Left kidney (tissue), 8 donors: Measurements from ENCODE around the gene KRCC1. TPM values are rescaled to one million over a fixed set of nuclear protein-coding genes. Genes with fewer than 3 reads are reported as not detected.

ENCODE experiments used
- DNase-seq: peaks from one replicate; pipeline ENCODE4 v3.0.0-alpha.2; 2013
- long read RNA-seq, 8 donors: transcript quantifications; one replicate each; lab custom pipeline, GENCODE V29; 2026
- polyA plus RNA-seq: library from polyadenylated mRNA; unstranded; fragments of 120-200 nt; gene quantifications from one replicate; pipeline ENCODE4 v1.2.1, GENCODE V29; 2013; ENCODE audit not compliant: insufficient read length

KRCC1 gene
- polyA plus RNA-seq, result 59.3 TPM
- long read RNA-seq, donor 1, transcript KRCC1-201 (4 exons, 1,753 nt), result major isoform, 24 of 24 reads
- long read RNA-seq, donor 1, partial matches to known transcripts, result 0 of 24 reads
- long read RNA-seq, donor 1, other reads (novel, unspliced or antisense), result 0 of 24 reads
- long read RNA-seq, donor 2, transcript KRCC1-201 (4 exons, 1,753 nt), result major isoform, 9 of 19 reads
- long read RNA-seq, donor 2, partial matches to known transcripts, result 10 of 19 reads
- long read RNA-seq, donor 2, other reads (novel, unspliced or antisense), result 0 of 19 reads
- long read RNA-seq, donor 3, transcript KRCC1-201 (4 exons, 1,753 nt), result major isoform, 8 of 8 reads
- long read RNA-seq, donor 3, partial matches to known transcripts, result 0 of 8 reads
- long read RNA-seq, donor 3, other reads (novel, unspliced or antisense), result 0 of 8 reads
- long read RNA-seq, donor 4, partial matches to known transcripts, result 0 of 2 reads
- long read RNA-seq, donor 4, other reads (novel, unspliced or antisense), result 0 of 2 reads
- long read RNA-seq, donor 5, transcript KRCC1-201 (4 exons, 1,753 nt), result major isoform, 32 of 37 reads
- long read RNA-seq, donor 5, partial matches to known transcripts, result 0 of 37 reads
- long read RNA-seq, donor 5, other reads (novel, unspliced or antisense), result 5 of 37 reads
- long read RNA-seq, donor 6, transcript KRCC1-201 (4 exons, 1,753 nt), result major isoform, 19 of 19 reads
- long read RNA-seq, donor 6, partial matches to known transcripts, result 0 of 19 reads
- long read RNA-seq, donor 6, other reads (novel, unspliced or antisense), result 0 of 19 reads
- long read RNA-seq, donor 7, transcript KRCC1-201 (4 exons, 1,753 nt), result major isoform, 28 of 28 reads
- long read RNA-seq, donor 7, partial matches to known transcripts, result 0 of 28 reads
- long read RNA-seq, donor 7, other reads (novel, unspliced or antisense), result 0 of 28 reads
- long read RNA-seq, donor 8, transcript KRCC1-201 (4 exons, 1,753 nt), result major isoform, 8 of 8 reads
- long read RNA-seq, donor 8, partial matches to known transcripts, result 0 of 8 reads
- long read RNA-seq, donor 8, other reads (novel, unspliced or antisense), result 0 of 8 reads

- peak; percentile 94 for DNase-seq
Measured at GRCh38 chr2:88055371-88056128, at the start of gene KRCC1. TSS of gene KRCC1 (minus strand) at chr2:88055783. CDS start at chr2:88028563, 27,220 bp downstream.

- DNase-seq, result no peak
Measured at GRCh38 chr2:88100489-88100858, 44.9 kb upstream of the KRCC1 start.

- no peak for DNase-seq
Measured at GRCh38 chr2:88099798-88100488, 44.4 kb upstream of the KRCC1 start.

- no peak for DNase-seq
Measured at GRCh38 chr2:88098558-88098900, 42.9 kb upstream of the KRCC1 start.

DNA sequence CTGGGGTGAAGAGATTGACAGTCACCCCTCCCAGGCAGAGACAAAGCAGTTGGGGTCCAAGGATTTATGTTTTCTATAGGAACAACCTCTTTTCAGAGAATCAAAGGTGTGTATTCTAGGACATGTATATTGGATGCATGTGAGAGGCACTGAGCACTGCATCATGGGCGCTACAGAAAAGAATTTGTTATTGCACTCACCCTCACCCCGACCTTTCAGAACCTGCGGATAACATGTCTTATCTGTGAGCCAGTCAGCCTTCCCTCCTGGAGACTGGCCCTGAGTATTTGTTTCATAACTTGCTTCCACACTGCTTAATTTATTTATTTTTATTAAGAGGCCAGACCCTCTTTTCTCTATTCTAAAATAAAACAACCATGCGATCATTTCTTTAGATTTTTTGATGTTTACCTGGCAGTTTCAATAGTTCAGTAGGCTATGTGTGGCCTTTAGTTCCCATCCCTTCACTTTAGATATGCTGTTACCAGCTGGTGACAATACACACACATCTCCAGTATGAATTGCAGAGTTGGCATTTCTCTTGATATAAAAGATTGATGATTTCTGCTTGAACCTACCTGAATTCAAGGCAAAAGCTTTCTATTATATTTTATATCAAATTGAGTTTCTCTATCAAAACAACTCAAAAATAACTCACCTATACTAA is 42.4 kb upstream of the KRCC1 start:
- DNase-seq, result no peak

DNA sequence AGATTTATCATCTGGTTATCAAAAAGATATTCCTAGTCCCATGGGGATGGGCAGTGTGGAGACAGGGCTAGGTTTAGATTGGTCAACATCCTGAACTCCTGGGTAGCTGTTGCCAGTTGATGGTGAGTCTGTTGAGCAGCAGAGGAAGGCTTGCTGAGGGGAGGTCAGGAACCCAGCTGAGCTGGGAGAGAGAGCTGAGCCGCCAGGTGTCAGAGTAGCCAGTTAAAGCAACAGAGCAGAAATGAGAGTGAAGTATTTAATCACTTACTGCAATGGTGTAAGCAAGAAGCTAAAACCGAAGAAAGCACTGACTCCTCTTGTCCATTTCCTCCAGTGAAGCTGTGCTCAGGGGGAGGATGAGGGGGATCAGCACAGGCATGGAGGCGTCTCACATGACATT is 41.6 kb upstream of the KRCC1 start:
- DNase-seq, result no peak

- DNase-seq, result no peak
Measured at GRCh38 chr2:88096708-88097107, 41.1 kb upstream of the KRCC1 start.

DNA sequence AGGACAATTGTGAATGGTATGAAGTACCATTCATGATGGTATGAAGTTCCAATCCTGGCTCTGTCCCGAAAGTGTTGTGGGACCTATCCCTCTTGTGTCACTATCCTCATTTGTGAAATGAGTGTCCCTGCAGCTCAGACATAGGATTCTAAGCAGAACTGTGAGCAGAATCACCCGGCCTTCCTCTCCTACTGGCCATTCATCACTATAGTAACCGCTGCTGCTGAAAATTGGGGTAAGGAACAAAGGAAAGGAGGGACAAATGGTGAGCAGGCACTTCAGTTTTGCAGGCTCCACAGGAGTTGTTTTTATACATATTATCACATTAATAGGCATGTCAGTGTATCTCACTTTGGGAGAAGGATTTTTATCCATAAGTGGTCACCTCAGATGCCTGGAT is 39.4 kb upstream of the KRCC1 start:
- DNase-seq, result no peak

GRCh38 chr2:88092773-88093172 is 37.2 kb upstream of the KRCC1 start:
- DNase-seq, result no peak

- no peak for DNase-seq
Measured at GRCh38 chr2:88091943-88092342, 36.4 kb upstream of the KRCC1 start.

DNA sequence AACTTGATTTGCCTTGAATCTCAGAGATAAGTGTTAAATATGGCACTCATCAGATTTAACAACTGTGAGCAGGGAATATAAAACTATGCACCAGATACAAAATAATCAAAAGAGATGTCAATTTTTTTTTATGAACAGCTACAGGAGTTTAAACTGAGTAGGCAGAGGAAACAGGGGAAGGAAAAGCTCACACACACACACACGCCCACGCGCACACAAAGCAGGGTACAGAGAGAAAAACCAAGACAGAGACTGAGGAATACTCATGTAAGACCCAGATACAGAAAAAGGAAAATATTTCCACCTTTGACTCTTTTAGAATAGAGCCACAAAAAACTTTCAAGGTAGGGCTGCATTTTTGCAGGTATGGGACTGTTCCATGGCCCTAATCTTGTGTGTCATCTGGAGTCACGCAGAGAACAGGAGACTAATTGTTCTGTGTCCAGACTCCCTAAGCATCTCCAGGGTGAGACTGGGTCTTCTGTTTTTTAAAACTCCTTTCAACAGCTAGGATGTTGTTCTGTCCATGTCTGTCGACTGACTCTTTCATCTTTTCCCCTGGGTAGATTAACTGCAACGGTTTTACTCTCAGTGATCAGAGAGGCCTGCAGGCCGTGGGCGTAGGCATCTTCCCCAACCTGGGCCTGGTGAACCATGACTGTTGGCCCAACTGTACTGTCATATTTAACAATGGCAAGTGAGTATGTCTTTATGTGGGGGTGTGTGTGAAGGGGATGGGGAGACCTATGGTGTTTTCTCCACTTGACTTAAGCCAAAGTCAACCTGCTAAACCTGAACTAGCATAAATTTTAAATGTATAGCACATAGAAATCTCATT is 35.1 kb upstream of the KRCC1 start:
- DNase-seq, result no peak

GRCh38 chr2:88088999-88089398 is 33.4 kb upstream of the KRCC1 start:
- no peak for DNase-seq

GRCh38 chr2:88087763-88088162 is 32.2 kb upstream of the KRCC1 start:
- no peak for DNase-seq

DNA sequence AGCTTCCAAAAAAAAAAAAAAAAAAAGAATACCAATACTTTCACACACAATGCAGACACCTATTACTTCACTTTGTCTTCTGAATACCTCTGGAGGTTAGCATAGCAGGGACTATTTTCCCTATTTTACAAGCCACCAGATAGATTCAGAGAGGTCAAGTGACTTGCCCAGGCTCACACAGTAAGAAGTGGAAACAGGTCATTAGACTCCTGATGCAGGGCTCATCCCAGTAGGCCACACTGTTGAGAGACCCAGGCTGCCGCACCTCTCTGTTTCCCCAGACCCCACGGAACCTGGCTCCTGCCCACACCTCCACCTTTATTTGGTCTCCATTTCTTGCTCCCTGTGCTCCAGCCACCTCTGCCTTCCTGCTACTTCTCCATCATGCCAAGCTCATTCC is 31.5 kb upstream of the KRCC1 start:
- no peak for DNase-seq

GRCh38 chr2:88086401-88086800 is 30.8 kb upstream of the KRCC1 start:
- no peak for DNase-seq

DNA sequence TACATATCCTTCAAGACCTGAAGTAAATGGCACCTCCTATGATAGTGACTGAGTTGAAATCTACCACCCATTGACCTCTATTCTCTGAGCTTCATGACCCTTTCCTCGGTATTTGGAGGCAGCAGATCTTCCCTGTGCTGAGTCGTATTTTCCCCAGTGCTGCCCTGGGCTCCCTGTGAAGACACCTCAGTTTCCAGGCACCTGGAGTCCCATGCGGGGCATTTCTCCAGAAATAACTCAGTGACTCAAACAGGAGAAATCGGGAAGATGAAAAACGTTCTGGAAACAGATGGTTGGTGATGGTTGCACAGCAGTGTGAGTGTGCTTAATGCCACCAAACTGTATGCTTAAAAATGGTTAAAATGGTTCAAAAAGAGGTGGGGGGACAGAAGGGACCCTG is 30.0 kb upstream of the KRCC1 start:
- no peak for DNase-seq

DNA sequence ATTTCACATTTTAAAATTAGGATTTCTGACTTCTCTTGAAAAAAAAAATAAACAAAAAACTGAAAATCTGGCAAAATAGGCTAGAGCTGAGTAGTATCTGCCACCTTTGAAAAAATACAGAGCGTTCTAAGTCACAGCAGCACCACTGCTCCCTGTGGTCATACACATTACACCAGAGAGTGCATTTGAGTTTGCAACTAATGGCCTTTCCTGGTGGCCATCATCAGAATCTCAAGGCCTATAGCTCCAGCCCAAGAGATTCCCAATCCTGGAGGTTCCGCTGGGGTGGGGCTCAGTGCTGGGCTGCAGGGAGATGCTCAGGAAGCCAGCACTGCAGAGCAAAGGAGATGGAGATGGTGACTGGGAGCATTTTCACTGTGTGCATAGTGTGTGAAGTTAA is 29.5 kb upstream of the KRCC1 start:
- no peak for DNase-seq

- no peak for DNase-seq
Measured at GRCh38 chr2:88082781-88083180, 27.2 kb upstream of the KRCC1 start.

DNA sequence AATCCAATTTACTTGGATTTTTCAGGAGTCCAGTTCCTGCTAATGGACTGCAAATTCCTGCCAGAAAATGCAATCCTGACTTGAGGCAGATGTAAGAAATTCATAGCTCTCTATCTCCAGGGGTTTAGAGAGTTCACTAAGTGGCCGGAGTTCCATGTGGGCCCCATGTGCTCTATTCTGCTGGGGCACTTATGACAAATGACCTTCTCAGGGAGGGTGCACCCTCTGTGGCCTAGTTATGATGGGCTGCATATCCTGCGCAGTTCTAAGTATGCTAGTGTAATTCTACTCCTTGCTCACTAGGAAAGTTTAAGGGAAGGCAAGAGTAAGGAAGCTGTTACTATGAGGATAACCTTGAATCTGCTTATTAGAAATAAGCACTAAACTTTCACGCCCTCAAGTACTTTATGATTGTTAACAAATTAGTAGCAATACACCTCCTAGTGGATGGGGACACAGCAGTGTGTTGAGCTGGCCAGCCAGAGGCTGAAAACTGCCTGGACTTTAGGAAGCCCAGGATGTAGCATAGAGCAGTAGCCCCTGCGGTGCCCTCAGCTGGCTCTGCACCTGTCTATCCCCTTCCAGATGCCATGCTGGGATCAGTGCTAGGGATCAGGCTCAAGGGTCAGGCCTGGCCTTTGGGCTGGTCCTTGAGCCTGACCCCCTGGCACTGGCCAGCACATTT is 26.5 kb upstream of the KRCC1 start:
- DNase-seq, result no peak

GRCh38 chr2:88080545-88080944 is 25.0 kb upstream of the KRCC1 start:
- DNase-seq, result no peak
